Smooth muscle cell (in vitro differentiated cells): ENCODE measurements around the gene RILPL2. TPM values are rescaled to one million over a fixed set of nuclear protein-coding genes. Genes with fewer than 3 reads are reported as not detected.
"Not testable (repeated sequence)": the region's sequence is repeated elsewhere in the genome, so short reads cannot be mapped to it uniquely, and the experiment has no call there.

ENCODE experiments used
- DNase-seq: peaks from one replicate; lab custom pipeline; 2025; ENCODE audit not compliant: unreplicated experiment; lab: John Stamatoyannopoulos, UW
- H2AFZ ChIP-seq: fragments of 200-600 bp; sonication (generic); 2 replicates; pipeline ENCODE4 v1.6.0; 2016; ENCODE audit warnings: antibody characterized with exemption, low read depth, mild to moderate bottlenecking
- H3F3A ChIP-seq: fragments of 200-600 bp; sonication (generic); 2 replicates; pipeline ENCODE4 v1.6.0; 2017; ENCODE audit warnings: antibody characterized with exemption, low read depth
- H3K27ac ChIP-seq: fragments of 200-600 bp; sonication (generic); 2 replicates; pipeline ENCODE4 v1.5.1; 2016; ENCODE audit warnings: low read depth, mild to moderate bottlenecking
- H3K27me3 ChIP-seq: fragments of 200-600 bp; sonication (generic); 2 replicates; pipeline ENCODE4 v1.6.1; 2016; ENCODE audit warnings: low read depth, mild to moderate bottlenecking
- H3K36me3 ChIP-seq: fragments of 200-600 bp; sonication (generic); 2 replicates; pipeline ENCODE4 v1.5.1; 2016; ENCODE audit warnings: low read depth
- H3K4me1 ChIP-seq: fragments of 200-600 bp; sonication (generic); 2 replicates; pipeline ENCODE4 v1.5.1; 2016; ENCODE audit warnings: low read depth
- H3K4me2 ChIP-seq: fragments of 200-600 bp; sonication (generic); 2 replicates; pipeline ENCODE4 v1.6.0; 2016; ENCODE audit warnings: mild to moderate bottlenecking
- H3K4me3 ChIP-seq: fragments of 200-600 bp; sonication (generic); 2 replicates; pipeline ENCODE4 v1.5.1; 2016; ENCODE audit warnings: mild to moderate bottlenecking
- H3K79me2 ChIP-seq: fragments of 200-600 bp; sonication (generic); 2 replicates; pipeline ENCODE4 v1.6.0; 2016; ENCODE audit warnings: low read depth, mild to moderate bottlenecking
- H3K9ac ChIP-seq: fragments of 200-600 bp; sonication (generic); 2 replicates; pipeline ENCODE4 v1.6.0; 2016; ENCODE audit warnings: low read depth
- H3K9me3 ChIP-seq: fragments of 200-600 bp; sonication (generic); replicated peaks from 2 replicates; pipeline ENCODE4 v1.5.1; 2016; ENCODE audit warnings: low read depth
- H4K20me1 ChIP-seq: fragments of 200-600 bp; sonication (generic); 2 replicates; pipeline ENCODE4 v1.6.0; 2016; ENCODE audit warnings: low read depth
- CTCF ChIP-seq: fragments of 200-600 bp; sonication (generic); IDR thresholded peaks from 2 replicates; pipeline ENCODE4 v1.5.1; 2017; ENCODE audit warnings: borderline replicate concordance, mild to moderate bottlenecking, antibody characterized with exemption; ENCODE audit not compliant: insufficient read depth, poor library complexity, severe bottlenecking
- WGBS: methylation state at CpG from one replicate; pipeline ENCODE4 v1.1.7; 2016; ENCODE audit warnings: low lambda C conversion rate; 5-methylcytosine and 5-hydroxymethylcytosine counted together
- polyA plus RNA-seq: library from polyadenylated mRNA; unstranded; fragments of >200 nt; fragmentation: Nextera tagmentation; extraction: Ambion mirVana; gene quantifications from 2 replicates; pipeline ENCODE4 v1.2.1, GENCODE V29; 2016
- total RNA-seq: library from RNA; depleted of rRNA; stranded (reverse); fragments of >200 nt; gene quantifications from 2 replicates; pipeline ENCODE4 v1.2.3, GENCODE V29; 2014

RILPL2 gene
- total and polyA plus RNA-seq, 2 experiments from 2014 or later: 0.85 to 2.2 TPM

DNA sequence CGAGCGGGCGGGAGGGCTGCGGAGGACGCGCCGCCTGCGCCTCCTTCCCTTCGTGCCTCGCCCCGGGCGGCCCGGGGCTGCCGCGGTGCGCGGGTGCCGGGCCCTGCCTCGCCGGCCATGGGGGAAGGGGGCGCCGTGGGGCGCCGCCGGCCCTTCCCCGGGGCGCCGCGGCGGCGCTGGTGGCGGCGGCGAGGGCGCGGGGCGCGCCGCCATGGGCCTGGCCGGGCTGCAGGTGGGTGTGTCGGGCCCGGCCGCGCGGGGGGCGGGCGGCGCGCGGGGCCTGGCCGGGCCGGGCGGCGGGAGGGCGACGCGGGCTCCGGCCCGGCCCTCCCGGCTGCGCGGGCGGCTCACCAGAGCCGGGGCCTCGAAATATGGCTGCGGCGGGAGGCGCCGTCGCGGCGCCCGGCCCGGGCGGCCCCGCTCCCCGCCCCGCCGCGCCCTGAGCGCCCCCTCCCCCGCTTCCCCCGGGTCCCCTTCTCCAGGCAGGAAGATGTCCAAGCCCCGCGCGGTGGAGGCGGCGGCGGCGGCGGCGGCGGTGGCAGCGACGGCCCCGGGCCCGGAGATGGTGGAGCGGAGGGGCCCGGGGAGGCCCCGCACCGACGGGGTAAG, 47.4 kb downstream of the RILPL2 start:
- H3K36me3 ChIP-seq: no peaks in the 10 kb centered on the region
- no peak overlapping the region for H2AFZ ChIP-seq
- no peaks in the 10 kb centered on the region for H3F3A ChIP-seq
- H4K20me1 ChIP-seq: peaks cover 43% of the 10 kb centered on the region
- H3K79me2 ChIP-seq: peaks cover 74% of the 10 kb centered on the region
- no peak for TF ChIP-seq CTCF
- H3K27me3 ChIP-seq: no peaks in the 10 kb centered on the region
- H3K9ac ChIP-seq: no peak overlapping the region
- peak overlapping the region; percentile 76 for H3K4me3 ChIP-seq
- H3K4me1 ChIP-seq: peaks cover 13% of the 10 kb centered on the region
- no peak overlapping the region for H3K27ac ChIP-seq
- H3K4me2 ChIP-seq: peak overlapping the region; percentile 86
- no peak for DNase-seq
- WGBS: 0% methylated on average over 11 of the region's 102 CpGs
- no peaks in the 10 kb centered on the region for H3K9me3 ChIP-seq

DNA sequence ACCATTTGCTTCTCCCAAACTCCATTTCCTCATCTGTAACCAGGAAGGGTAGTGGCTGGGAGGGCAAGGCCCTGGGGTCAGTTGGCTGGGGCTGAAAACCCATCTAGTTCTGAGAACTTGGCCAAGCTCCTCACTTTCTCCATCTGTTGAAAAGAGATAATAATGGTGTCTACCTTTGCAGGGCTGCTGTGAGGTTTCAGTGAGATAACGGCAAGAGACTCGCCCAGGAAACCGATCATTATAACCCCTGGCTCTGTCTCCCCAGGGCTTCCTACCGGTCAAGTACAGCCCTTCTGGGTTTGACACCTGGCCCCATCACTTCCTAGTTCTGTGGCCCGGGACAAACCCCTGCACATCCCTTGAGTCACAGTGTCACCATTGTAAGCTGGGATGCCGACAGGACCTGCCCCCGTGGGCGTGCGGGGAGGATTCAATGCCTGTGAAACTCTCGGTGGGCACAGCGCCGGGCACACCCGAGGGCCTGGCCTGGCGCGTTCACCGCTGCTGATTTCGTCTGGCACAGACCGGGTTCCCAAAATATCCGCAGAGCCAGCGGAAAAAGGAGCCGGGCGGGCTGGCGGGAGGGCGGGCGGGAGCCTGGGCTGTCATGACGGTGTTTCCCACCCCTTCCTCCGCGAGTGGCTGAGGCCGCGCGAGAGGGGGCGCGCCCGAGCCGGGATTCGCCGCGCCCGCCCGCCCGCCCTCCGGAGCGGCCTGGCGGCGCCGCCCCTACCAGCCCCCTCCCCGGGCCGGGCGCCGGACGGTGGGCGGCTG, 48.1 kb downstream of the RILPL2 start:
- Histone ChIP-seq H3K27me3 (no peaks in the 10 kb centered on the region), H3K79me2 (peaks cover 68% of the 10 kb centered on the region), H3K36me3 (no peaks in the 10 kb centered on the region), H3K4me1 (peaks cover 13% of the 10 kb centered on the region), H4K20me1 (peaks cover 38% of the 10 kb centered on the region), H3K27ac (peak overlapping the region; percentile 86), H3K9ac (peak overlapping the region; percentile 81), H2AFZ (peak overlapping the region; percentile 91), H3K4me2 (peak overlapping the region; percentile 96), H3K9me3 (no peaks in the 10 kb centered on the region), H3F3A (no peaks in the 10 kb centered on the region), H3K4me3 (peak overlapping the region; percentile 76)
- peak; percentile 52 for DNase-seq
- TF ChIP-seq CTCF: peak; percentile 8
- 4% methylated on average over 24 of the region's 52 CpGs for WGBS

GRCh38 chr12:123387508-123388176, 48.8 kb downstream of the RILPL2 start:
- WGBS: 82% methylated on average over 8 of the region's 8 CpGs
- H2AFZ ChIP-seq: no peak overlapping the region

GRCh38 chr12:123385536-123385935, 50.9 kb downstream of the RILPL2 start:
- not testable (repeated sequence) for H3K9ac ChIP-seq, DNase-seq, H3K9me3 ChIP-seq, H3K36me3 ChIP-seq, H3K4me3 ChIP-seq, H2AFZ ChIP-seq, H3K27ac ChIP-seq, H3F3A ChIP-seq, H4K20me1 ChIP-seq, H3K27me3 ChIP-seq
- Histone ChIP-seq H3K79me2 (peaks cover 40% of the 10 kb centered on the region), H3K4me2 (peak overlapping the region; percentile 99), H3K4me1 (peaks cover 13% of the 10 kb centered on the region)
- 97% methylated on average over 9 of the region's 9 CpGs for WGBS

More at GRCh38 chr12:123387508-123388176, 48.8 kb downstream of the RILPL2 start:
- peaks cover under 1% of the 10 kb centered on the region for H3F3A ChIP-seq
- H3K9me3 ChIP-seq: no peaks in the 10 kb centered on the region
- H4K20me1 ChIP-seq: peaks cover 31% of the 10 kb centered on the region
- H3K4me3 ChIP-seq: no peak overlapping the region
- H3K4me2 ChIP-seq: peak overlapping the region; percentile 96
- H3K4me1 ChIP-seq: peaks cover 13% of the 10 kb centered on the region
- TF ChIP-seq CTCF: no peak
- DNase-seq: no peak
- no peaks in the 10 kb centered on the region for H3K36me3 ChIP-seq
- peak overlapping the region; percentile 86 for H3K27ac ChIP-seq
- no peaks in the 10 kb centered on the region for H3K27me3 ChIP-seq
- peaks cover 61% of the 10 kb centered on the region for H3K79me2 ChIP-seq
- H3K9ac ChIP-seq: no peak overlapping the region
